GM18907 (cell line): ENCODE data around the gene DPEP1.

Source experiments
- ATAC-seq: cut with Tn5 transposase; IDR thresholded peaks from one replicate; pipeline ENCODE4 v1.9.1; 2021; ENCODE audit warnings: mild to moderate bottlenecking, moderate library complexity; ENCODE audit not compliant: unreplicated experiment

Gene DPEP1

DNA sequence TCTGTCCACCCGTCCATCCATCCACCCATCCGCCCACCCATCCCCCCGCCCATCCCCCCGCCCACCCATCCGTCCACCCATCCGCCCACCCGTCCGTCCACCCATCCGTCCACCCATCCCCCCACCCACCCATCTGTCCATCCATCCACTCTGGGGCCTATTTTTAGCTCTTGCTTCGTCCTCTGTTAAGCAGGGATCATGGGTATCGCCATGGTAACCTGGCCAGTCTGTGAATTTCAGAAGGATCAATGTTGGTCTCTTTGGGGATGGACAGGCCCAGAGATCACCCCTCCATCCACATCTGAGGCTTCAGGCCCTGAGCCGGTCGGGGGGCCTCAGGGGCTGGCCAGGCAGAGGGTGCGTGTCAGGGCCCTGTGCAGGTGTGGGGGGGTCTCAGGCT, 15.2 kb upstream of the DPEP1 start:
- no peak for ATAC-seq

DNA sequence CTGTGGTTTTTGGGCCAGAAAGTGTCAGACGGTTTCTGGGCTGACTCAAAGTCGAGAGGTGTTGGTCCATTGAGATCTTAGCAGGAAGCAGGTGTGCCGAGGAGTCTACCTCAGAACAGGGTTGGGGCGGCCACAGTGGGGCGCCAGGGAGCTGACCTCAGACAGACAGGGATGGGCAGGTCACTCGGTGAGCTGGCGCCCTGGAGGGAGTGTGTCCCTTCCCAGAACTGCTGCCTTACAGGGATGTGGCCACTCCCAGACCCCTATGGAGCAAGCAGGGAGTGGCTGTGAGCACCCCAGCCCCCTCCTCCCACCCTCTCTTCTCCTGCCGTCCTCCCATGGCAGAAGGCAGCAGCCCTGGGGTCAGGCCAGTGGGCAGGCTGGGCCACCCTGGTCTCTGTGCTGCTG, 14.0 kb upstream of the DPEP1 start:
- no peak for ATAC-seq

DNA sequence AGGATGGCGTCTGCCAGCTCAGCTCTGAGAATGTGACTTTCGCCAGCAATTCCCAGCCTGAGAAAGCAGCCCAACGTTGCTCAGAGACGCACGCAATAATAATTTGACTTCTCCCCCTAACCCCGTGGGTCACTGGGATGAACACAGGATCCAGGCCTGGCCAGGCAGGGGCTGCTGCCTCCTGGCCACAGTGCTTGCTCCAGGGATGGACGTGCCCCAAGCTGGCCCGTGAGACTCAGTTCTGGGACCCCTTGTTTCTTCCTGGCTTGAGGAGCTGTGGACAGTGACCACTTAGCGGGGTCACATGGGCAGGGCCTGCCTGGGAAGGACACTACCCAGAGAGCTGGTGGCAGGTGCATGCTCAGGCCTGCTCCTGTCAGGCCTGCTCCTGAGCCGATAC, 13.5 kb upstream of the DPEP1 start:
- no peak for ATAC-seq

DNA sequence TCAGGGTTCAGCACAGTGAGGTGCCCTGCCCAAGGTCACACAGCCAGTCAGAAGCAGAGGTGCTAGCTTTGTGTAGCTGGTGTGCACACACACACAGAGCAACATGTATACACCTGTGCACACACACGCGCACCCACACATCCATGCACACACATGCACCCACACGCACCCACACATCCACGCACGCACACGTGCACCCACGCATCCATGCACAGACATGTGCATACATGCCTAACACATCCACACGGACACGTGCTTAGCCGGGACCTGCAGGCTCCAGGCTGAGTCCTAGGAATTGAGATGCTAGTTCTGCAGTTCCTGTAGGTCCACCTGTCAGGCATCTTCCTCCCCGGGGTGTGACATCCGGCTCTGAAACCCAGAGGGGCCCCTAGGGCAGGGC, 13.0 kb upstream of the DPEP1 start:
- ATAC-seq = no peak

DNA sequence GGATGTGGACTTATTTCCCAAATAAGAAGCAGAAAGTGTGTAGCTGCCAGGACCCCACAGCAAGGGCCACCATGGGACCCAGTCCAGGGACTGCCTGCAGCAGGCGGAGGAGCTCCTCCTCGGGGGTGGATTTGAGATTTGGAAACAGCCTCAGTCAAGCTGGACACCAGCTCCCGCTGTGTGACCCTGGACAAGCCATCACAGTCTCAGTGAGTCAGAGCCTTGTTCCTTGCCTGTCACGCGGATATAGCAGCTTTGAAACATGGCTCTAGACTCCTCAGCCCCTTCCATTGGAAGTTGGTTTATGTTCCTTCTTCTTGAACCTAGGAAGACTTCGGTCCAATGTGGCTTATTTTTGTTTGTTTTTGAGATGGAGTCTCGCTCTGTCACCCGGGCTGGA, 12.5 kb upstream of the DPEP1 start:
- ATAC-seq = no peak

DNA sequence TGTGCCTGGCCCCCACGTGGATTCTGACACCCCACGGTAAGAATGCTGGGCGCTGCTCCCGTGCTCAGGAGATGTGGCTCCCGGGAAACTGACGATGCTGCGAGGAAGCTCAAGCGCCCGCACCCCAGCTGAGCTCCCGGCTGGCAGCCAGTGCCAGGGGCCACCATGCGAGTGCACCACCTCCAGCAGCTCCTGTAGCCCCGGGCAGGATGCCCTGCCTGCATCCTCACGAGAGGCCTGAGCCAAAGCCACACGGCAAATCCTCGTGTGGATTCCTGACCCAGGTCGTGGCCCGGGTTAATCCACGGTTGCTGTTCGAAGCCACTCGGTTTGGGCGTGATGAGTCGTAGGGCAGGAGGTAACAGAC, 11.6 kb upstream of the DPEP1 start:
- no peak for ATAC-seq

DNA sequence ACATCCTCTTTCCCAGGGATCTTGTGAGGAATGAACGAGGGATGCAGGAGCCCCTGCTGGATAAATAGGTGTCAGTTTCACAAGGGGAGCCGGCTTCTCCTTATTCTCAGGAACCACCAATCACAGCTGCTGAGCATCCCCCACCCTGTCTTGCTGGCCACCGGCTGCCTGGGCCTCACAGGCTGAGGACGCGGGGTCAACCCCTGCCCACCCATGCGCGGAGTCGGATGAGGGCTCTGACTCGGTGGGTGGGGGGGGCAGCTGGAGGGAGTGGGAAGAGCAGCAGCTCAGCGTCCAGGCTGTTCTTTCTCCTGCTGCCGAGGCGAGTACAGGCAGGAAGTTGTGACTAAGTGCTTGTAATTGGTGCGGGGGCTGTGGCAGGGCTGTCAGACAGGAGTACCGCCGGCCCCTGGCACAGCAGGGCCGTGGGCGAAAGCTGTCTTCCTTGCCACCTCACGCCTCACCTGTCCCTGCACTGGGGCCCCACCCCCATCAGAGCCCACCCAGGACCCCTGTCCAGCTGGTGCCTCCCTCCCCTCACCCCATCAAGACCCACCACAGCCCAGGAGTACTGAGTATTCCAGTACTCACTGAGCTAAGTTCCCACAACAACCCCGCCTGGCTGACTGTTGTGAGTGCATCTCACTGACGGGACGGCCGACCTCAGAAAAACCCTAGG, 11.0 kb upstream of the DPEP1 start:
- ATAC-seq = no peak

DNA sequence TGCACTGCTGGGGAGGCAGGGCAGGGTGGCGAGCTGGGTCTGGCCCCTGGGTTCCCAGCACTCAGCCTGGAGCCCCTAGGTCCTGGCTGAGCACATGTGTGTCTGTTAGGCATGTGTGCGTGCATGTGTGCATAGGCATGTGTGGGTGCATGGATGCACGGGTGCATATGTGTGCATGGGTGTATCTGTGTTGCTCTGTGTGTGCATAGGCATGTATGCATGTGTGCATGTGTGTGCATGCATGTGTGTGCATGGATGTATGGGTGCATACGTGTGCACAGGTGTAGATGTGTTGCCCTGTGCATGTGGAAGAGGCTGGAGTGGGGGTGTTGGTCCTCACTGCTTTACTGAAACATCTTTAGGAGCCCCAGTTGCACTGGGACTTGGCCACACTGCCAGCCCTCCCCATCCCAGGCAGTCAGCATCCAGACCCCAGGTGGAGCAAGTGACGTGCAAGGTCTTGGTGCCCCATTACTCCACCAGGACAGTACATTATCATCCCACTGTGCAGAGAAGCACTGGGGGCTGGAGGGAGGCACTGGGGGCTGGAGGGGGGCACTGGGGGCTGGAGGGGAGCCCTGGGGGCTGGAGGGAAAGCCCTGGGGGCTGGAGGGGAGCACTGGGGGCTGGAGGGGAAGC, 10.4 kb upstream of the DPEP1 start:
- no peak for ATAC-seq

DNA sequence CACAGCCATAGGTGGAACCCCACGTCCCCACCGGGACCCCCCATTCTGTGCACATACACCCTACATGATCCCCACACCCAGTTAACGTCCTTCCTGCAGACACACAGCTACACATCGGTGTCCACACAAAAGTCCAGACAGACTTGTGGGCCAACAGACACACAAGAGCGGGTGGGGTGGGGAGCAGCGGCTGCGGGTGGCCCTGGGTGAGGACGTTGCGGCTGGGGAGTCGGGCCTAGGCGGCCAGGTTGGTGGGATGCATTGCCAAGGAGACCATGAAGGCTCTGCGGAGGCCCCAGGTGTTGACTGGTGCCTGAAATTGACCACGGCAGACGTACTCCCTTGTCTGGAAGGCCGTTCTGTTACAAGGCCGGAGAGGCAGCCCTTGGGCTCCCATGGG, 8.7 kb upstream of the DPEP1 start:
- ATAC-seq = no peak

DNA sequence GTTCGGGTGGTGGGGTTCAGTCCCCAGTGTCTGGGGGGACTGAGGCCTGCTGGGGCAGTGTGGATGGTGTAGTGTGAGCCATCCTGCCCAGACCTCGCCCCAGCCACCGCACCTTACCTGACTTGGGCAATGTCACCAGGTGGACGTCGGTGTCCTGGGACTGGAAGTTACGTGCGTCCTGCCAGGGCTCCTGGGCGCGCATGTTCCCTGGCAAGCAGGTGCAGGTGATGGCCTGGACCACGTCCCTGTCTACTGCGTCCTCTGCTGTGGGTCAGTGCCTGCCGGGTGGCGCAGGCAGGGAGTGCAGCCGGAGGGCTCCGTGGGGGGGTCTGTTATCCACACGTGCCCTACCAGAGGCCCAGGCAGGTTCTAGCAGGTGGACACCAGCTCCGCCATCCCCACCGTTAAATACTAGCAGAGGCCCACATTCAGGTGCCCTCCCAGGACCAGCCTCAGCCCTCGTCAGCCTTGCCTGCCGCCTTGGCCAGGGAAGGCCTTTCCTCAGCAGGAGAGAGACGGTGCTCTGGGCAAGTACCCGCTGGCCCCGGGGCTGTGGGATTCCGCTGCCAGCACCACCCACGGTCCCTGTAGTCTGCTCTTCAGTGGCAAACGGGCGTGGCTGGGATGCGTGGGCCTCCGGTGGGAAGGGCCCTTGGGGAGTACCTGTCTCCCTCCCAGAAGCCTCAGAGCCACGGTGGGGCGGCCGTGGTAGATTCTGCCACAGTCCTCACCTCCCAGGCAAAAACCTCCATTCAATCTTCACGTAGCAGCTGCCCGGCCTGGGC, 8.1 kb upstream of the DPEP1 start:
- ATAC-seq = no peak

DNA sequence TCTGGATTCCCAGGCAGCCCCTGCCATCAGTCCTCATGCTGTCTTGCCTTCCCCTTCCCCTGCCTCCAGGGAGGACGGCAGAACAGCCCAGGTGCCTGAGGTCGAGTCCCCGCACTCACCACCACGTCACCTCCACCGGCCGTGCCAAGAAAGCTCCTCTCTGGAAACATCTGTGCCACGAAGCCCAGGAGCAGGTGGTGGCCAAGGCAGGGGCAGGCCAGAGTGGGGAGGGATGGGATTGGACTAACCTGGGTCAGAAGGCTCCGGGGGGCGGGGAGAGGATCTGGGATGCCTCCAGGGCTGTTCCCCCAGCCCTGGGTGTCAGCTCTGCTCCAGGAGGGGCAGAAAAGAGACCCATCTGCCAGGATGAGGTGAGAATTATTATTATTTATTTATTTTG, 7.4 kb upstream of the DPEP1 start:
- no peak for ATAC-seq

DNA sequence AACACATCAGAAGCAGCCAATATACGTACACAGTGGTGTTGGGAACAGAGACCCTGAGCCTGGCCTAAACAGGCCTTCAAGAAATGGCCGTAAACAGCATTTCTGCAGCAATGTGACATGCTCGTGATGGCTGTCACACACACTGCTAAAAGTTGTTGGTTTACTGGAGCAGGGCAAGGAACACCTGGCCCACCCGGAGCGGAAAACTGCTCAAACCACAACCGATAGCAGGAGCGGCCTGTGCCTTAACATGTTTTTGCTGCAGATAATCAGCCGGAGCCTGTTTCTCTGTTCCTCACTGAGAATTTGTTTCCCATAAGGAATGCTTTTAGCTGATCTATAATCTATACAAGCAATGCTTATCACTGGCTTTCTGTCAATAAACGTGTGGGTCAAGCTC, 6.0 kb upstream of the DPEP1 start:
- no peak for ATAC-seq

DNA sequence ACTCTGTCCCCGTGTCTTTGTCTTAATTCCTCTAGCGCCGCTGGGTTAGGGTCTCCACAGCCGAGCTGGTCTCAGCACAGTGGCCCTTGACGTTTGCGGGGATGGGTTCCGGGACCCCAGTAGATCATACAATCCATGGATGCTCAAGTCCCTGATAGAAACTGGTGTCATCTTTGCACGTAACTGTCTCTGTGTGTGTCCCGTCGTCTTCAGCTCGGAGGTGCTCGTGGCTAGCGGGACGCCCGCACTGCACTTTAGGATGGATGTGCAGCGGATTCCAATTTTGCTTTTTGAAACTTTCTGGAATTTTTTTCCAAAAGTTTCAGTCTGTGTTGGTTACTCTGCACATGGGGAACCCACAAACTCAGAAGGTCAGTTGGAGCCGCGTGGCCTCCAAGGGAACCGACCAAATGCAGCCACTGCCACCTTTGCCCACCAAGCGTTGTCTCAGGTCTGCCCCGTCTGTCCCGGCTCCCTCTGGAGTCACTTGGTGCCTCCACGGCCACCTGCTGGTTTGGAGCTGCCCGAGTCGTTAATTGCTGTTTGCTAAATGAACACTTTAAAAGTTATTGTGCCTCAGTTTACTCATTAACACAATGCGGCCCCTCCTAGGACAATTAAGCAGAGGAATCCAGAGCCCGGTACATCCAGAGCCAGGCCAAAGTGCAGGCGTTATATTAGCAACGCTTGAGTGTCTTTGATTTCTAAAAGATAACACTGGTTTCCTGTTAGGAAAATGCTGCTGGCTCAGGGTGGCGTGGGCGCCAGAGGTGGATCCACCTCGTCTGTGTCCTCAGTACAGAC, 5.3 kb upstream of the DPEP1 start:
- no peak for ATAC-seq

DNA sequence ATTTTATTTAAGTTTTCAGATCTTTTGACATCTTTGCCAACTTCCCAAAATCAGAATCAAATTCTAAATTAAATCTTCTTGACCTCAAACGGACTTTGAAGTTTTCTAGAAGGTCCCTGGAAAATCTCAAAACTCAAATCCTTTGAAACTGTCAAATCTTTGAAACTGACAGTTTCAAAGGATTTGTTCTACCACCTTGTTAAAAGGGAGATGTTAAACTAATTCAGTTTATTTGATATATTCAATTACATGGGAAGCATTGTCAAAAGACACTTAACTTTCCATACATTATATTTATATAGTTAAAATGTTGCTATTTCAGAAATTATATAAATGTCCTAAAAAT, 3.4 kb upstream of the DPEP1 start:
- no peak for ATAC-seq

DNA sequence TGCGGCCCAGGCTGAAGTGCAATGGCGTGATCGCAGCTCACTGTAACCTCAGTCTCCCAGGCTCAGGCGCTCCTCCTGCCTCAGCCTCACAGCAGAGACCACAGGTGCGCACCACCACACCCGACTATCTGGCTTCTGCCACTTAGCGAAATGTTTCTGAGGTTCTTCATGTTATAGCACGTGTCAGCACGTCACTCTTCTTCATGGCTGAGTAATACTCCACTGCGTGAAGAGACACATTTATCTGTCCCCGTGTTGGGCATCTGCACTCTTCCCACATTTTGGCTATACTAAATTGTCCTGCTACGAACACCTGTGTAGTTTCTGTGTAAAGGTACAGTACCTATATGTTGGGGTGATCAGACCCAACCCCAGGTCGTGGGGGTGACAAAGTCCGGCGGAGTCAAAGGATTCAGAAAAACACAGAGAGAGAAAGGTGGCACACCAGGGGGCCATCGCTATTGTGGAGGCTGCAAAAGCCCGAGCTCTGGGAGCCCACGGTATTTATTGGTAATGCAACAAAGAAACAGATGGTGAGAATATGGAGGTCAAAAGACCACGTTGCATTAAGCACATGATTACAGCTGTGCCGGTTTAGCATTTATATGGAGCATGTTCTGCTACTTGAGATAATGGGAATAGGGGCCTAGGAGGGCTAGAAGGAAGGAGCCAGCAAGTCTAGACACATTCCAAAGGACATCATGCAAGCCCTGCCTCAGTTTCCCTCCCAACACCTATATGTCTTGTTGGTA, 851 bp upstream of the DPEP1 start:
- ATAC-seq = no peak

DNA sequence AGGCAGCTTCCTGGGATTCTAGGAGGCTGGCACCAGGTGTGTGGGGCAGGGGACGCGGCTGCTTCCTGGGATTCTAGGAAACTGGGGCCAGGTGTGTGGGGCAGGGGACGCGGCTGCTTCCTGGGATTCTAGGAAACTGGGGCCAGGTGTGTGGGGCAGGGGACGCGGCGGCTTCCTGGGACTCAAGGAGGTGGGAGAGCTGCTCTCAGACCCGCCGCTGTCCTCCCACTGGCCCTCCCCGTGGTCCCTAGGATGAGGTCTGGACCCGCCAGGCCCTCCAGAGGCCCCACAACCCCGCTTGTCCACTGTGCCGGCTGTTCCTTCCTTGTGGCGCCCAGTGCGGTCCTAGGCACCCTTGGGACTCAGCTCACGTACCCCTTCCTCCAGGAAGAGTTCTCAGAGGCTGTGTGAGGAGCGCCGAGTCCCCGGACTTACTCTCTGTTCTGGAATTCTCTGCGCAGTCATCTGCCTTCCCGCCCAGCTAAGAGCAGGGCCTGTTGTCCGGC, 565 bp downstream of the DPEP1 start:
- ATAC-seq = no peak

DNA sequence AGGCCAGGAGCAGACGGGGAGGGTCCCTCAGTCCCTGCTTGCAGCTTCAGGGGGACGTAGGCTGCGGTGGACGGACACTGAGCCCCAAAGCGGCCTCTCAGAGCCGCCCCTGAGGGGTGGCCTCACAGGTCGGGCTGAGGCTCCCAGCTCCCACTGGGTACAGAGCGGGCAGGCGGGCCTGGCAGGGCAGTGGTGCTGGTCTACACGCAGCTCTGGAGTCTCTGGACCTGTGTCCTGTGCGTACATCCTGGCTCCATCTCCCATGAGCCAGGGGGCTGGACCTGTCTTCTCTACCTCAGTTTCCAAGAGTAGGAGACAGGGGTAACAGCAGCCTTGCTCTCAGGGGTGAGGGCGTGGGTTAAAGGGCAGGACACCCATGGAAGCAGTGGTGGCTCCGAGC, 1.7 kb downstream of the DPEP1 start:
- ATAC-seq = no peak

DNA sequence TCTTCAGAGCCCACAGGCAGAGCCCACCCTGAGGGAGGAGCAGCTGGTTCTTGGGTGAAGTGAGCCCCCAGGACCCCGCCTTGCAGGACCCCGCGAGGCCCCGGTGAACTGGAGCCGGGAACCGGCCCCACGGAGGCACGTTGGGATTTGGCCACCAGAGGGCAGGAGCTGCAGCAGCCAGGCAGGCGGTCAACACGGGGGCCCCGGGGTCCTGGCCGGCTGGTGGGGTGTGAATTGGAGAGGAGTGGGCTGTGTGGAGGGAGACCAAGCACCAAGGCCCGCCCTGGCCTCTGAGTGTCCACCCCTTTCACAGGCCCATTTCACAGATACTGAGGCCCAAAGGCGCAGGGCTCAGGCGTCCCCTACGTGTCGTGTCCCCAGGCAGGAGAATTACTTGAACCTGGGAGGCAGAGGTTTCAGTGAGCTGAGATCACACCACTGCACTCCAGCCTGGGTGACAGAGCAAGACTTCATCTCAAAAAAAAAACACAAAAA, 2.2 kb downstream of the DPEP1 start:
- ATAC-seq = no peak

DNA sequence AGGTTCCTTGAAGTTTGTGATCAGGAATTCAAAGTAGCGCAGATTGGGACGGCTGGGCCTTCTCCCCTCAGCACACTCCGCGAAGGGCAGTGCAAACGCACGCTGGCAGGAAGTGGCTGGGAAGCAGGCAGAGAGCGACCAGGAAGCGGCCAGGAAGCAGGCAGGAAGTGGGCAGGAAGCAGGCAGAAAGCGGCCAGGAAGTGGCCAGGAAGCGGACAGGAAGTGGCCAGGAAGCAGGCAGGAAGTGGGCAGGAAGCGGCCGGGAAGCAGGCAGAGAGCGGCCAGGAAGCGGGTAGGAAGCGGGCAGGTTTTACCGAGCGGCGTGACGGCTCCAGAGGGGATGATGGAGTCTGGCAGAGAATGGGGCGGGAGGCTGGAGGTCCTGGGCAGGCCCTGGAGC, 3.2 kb downstream of the DPEP1 start:
- ATAC-seq = no peak

DNA sequence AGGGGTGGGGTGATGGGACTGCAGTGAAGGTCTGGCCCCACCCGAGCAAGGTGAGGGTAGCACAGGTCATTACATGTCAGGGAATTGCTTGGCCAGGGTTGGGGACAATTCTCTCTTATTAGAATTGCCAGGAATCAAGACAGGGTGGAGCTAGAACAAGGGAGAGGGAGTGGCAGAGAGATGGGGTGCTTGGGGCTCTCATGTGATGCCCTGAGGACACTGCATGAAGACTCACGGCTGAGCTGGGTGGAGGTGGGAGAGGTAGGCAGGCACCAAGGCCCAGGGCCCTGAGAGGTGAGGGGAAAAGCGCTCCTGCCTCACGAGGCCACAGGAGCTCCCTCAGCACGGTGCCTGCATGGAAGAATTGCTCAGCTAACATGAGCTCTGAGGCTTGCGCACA, 3.6 kb downstream of the DPEP1 start:
- no peak for ATAC-seq
